ENCODE results near the gene ADAM8. TPM values are rescaled to one million over a fixed set of nuclear protein-coding genes. Genes with fewer than 3 reads are reported as not detected.

The ADAM8 gene
- polyA plus RNA-seq, 1 of the 3 experiments (the other 2 are of a cell fraction): 1.7 TPM

DNA sequence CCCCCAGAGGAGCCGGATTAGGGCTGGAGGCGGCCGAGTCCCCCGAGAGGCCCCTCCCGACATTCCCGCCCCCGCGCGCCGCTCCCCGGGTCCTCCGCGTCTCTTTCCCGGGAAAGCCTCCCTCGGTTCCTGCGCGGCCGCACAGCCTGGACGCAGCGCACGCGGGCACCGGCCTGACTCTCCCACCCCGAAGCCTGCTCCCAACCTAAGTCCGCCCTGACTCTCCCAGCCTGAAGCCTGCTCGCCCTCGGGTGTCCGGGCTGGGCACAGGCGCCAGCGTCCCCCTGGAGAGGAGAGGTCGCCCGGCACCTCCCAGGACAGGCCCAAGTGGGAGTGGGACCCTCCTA, 39.5 kb downstream of the ADAM8 start:
- H3K36me3 ChIP-seq (replicated peaks in 1 of 2; ENCODE audit: control insufficient read depth in 1 of 2, insufficient read depth in 2 of 2, low read length in 1 of 2): no peaks in the 10 kb centered on the region
- no peak overlapping the region for H2AFZ ChIP-seq (ENCODE audit: low read depth)
- H3K27ac ChIP-seq (ENCODE audit: low read depth in 2 of 2, low read length in 1 of 2): no peak overlapping the region
- H3K9me2 ChIP-seq: no peaks in the 10 kb centered on the region
- DNase-seq: no peak
- no peaks in the 10 kb centered on the region for H3K79me2 ChIP-seq (ENCODE audit: insufficient read depth)
- H3K4me2 ChIP-seq: no peak overlapping the region
- ChIA-PET POLR2A (no interaction called here), CTCF (no interaction called here)
- TF ChIP-seq RCOR1 (IDR thresholded peaks at IDR 0.05; ENCODE audit: low read length) (no peak), SIN3A (IDR thresholded peaks at IDR 0.05; ENCODE audit: borderline replicate concordance, low read depth, low read length) (no peak), FOXJ3 (CRISPR knock-in tag; IDR thresholded peaks at IDR 0.05) (no peak), EZH2phosphoT487 (IDR thresholded peaks at IDR 0.05; ENCODE audit: borderline replicate concordance, low read depth) (no peak), MXI1 (IDR thresholded peaks at IDR 0.05; ENCODE audit: low read depth, low read length) (no peak), ELF1 (IDR thresholded peaks at IDR 0.05) (no peak), GABPA (IDR thresholded peaks at IDR 0.05; ENCODE audit: low read depth) (no peak), CHD2 (IDR thresholded peaks at IDR 0.05; ENCODE audit: low read length, partially characterized antibody) (no peak), NFIC (IDR thresholded peaks at IDR 0.05; ENCODE audit: borderline replicate concordance) (no peak), RXRA (IDR thresholded peaks at IDR 0.05; ENCODE audit: borderline replicate concordance, low read depth) (no peak), TEAD4 (IDR thresholded peaks at IDR 0.05; ENCODE audit: borderline replicate concordance, insufficient read depth) (no peak), EP300 (IDR thresholded peaks at IDR 0.05; ENCODE audit: borderline replicate concordance in 1 of 2, low read depth in 1 of 2, low read length in 1 of 2) (no peak), MEF2A (IDR thresholded peaks at IDR 0.05; ENCODE audit: borderline replicate concordance, low read depth) (no peak), TAF1 (IDR thresholded peaks at IDR 0.05; ENCODE audit: borderline replicate concordance, low read depth, low read length) (no peak), YY1 (IDR thresholded peaks at IDR 0.05; ENCODE audit: low read depth) (no peak), JUND (IDR thresholded peaks at IDR 0.05) (no peak)
- TF ChIP-seq, protein P1, sequence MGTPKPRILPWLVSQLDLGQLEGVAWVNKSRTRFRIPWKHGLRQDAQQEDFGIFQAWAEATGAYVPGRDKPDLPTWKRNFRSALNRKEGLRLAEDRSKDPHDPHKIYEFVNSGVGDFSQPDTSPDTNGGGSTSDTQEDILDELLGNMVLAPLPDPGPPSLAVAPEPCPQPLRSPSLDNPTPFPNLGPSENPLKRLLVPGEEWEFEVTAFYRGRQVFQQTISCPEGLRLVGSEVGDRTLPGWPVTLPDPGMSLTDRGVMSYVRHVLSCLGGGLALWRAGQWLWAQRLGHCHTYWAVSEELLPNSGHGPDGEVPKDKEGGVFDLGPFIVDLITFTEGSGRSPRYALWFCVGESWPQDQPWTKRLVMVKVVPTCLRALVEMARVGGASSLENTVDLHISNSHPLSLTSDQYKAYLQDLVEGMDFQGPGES (IDR thresholded peaks at IDR 0.05; ENCODE audit: low read depth, low read length): no peak
- TF ChIP-seq, protein P2, sequence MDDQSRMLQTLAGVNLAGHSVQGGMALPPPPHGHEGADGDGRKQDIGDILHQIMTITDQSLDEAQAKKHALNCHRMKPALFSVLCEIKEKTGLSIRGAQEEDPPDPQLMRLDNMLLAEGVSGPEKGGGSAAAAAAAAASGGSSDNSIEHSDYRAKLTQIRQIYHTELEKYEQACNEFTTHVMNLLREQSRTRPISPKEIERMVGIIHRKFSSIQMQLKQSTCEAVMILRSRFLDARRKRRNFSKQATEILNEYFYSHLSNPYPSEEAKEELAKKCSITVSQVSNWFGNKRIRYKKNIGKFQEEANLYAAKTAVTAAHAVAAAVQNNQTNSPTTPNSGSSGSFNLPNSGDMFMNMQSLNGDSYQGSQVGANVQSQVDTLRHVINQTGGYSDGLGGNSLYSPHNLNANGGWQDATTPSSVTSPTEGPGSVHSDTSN (IDR thresholded peaks at IDR 0.05): no peak
- TF ChIP-seq, protein P3, sequence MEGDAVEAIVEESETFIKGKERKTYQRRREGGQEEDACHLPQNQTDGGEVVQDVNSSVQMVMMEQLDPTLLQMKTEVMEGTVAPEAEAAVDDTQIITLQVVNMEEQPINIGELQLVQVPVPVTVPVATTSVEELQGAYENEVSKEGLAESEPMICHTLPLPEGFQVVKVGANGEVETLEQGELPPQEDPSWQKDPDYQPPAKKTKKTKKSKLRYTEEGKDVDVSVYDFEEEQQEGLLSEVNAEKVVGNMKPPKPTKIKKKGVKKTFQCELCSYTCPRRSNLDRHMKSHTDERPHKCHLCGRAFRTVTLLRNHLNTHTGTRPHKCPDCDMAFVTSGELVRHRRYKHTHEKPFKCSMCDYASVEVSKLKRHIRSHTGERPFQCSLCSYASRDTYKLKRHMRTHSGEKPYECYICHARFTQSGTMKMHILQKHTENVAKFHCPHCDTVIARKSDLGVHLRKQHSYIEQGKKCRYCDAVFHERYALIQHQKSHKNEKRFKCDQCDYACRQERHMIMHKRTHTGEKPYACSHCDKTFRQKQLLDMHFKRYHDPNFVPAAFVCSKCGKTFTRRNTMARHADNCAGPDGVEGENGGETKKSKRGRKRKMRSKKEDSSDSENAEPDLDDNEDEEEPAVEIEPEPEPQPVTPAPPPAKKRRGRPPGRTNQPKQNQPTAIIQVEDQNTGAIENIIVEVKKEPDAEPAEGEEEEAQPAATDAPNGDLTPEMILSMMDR (IDR thresholded peaks at IDR 0.05): no peak
- TF ChIP-seq, protein P4, sequence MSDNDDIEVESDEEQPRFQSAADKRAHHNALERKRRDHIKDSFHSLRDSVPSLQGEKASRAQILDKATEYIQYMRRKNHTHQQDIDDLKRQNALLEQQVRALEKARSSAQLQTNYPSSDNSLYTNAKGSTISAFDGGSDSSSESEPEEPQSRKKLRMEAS (IDR thresholded peaks at IDR 0.05; ENCODE audit: low read depth): no peak
- no peaks in the 10 kb centered on the region for H3K9me3 ChIP-seq
- H3K27me3 ChIP-seq (ENCODE audit: insufficient read depth): peaks cover 66% of the 10 kb centered on the region
- H3F3A ChIP-seq (replicated peaks; ENCODE audit: insufficient read depth): no peaks in the 10 kb centered on the region
- H3K4me3 ChIP-seq (ENCODE audit: low read depth in 2 of 2, low read length in 1 of 2): no peak overlapping the region
- WGBS (ENCODE audit: low lambda C conversion rate): 2% methylated on average over 9 of the region's 32 CpGs
- H3K9ac ChIP-seq: no peak overlapping the region
- no peaks in the 10 kb centered on the region for H4K20me1 ChIP-seq (ENCODE audit: insufficient read depth)
- no peaks in the 10 kb centered on the region for H3K4me1 ChIP-seq (ENCODE audit: control insufficient read depth in 1 of 2, insufficient read depth in 2 of 2, low read depth in 1 of 2, low read length in 1 of 2)
